Lung (tissue), 12 donors: ENCODE results near the gene PARVA. TPM values are rescaled to one million over a fixed set of nuclear protein-coding genes. Genes with fewer than 3 reads are reported as not detected.

Experiments used
- ATAC-seq: fragments of 200-7000 bp; cut with Tn5 transposase; one replicate; pipeline ENCODE4 v1.9.1; 2020; ENCODE audit warnings: moderate number of reproducible peaks; ENCODE audit not compliant: insufficient read depth, low FRiP score
- DNase-seq, 3 donors: peaks; one replicate each; pipeline ENCODE4 v3.0.0-alpha.2; 2013 to 2017
- H3K27ac ChIP-seq, 2 donors: one replicate each; pipeline ENCODE4 v1.5.1; 2013; ENCODE audit warnings: mild to moderate bottlenecking in 2 of 2, moderate library complexity in 2 of 2, control low read depth in 1 of 2, inconsistent platforms in 1 of 2, low read depth in 1 of 2, low read length in 1 of 2
- H3K27me3 ChIP-seq, 3 donors: one replicate each; pipeline ENCODE4 v1.5.1; 2013; ENCODE audit warnings: low read length in 2 of 3; ENCODE audit not compliant: control insufficient read depth in 3 of 3, insufficient read depth in 3 of 3
- H3K36me3 ChIP-seq, 4 donors: one replicate each; pipeline ENCODE4 v1.5.1; 2013; ENCODE audit warnings: low read length in 4 of 4, mild to moderate bottlenecking in 1 of 4, moderate library complexity in 1 of 4; ENCODE audit not compliant: control insufficient read depth in 4 of 4, insufficient read depth in 4 of 4
- H3K4me1 ChIP-seq, 5 donors: one replicate each; pipeline ENCODE4 v1.5.1; 2013; ENCODE audit warnings: low read length in 5 of 5, mild to moderate bottlenecking in 2 of 5, moderate library complexity in 1 of 5; ENCODE audit not compliant: control insufficient read depth in 5 of 5, insufficient read depth in 5 of 5
- H3K4me3 ChIP-seq: one replicate; pipeline ENCODE4 v1.5.1; 2013; ENCODE audit warnings: mild to moderate bottlenecking, control low read depth, moderate library complexity
- H3K9ac ChIP-seq, 2 donors: one replicate each; pipeline ENCODE4 v1.5.1; 2013; ENCODE audit warnings: low read length in 2 of 2, control low read depth in 1 of 2; ENCODE audit not compliant: insufficient read depth in 1 of 2
- H3K9me3 ChIP-seq, 4 donors: one replicate each; pipeline ENCODE4 v1.5.1; 2013; ENCODE audit warnings: low read length in 3 of 4, mild to moderate bottlenecking in 1 of 4, moderate library complexity in 1 of 4; ENCODE audit not compliant: control insufficient read depth in 4 of 4, insufficient read depth in 3 of 4
- WGBS, 2 donors: extraction: QIAGEN DNeasy Blood & Tissue Kit; methylation state at CpG; one replicate each; pipeline ENCODE4 v1.1.7; 2013; 5-methylcytosine and 5-hydroxymethylcytosine counted together
- polyA plus RNA-seq, 2 donors: library from polyadenylated mRNA; stranded (reverse); fragments of 200-250 nt; gene quantifications; one replicate each; pipeline ENCODE4 v1.2.1, GENCODE V29; 2013
- total RNA-seq, 2 donors: library from RNA; depleted of rRNA in 1 of 2; stranded (reverse); fragments of >200 nt in 1 of 2; gene quantifications; one replicate each; pipeline ENCODE4 v1.2.1, GENCODE V29; 2014 to 2021
- TF ChIP-seq, protein P1 (sequence below): IDR thresholded peaks from 2 replicates; pipeline ENCODE4 v1.5.1; 2012; ENCODE audit warnings: mild to moderate bottlenecking; ENCODE audit errors: control extremely low read depth, extremely low read depth
- donor health status: control.
- donor health status: control.
- donor health status: Bipolar disorder and iron deficiency.
- donor health status: healthy.
- donor health status: DM: yes; HTN: yes; CAD: no.

Gene PARVA
- total and polyA plus RNA-seq, 4 donors = 19.9 to 71.6 (median 36.2) TPM

DNA sequence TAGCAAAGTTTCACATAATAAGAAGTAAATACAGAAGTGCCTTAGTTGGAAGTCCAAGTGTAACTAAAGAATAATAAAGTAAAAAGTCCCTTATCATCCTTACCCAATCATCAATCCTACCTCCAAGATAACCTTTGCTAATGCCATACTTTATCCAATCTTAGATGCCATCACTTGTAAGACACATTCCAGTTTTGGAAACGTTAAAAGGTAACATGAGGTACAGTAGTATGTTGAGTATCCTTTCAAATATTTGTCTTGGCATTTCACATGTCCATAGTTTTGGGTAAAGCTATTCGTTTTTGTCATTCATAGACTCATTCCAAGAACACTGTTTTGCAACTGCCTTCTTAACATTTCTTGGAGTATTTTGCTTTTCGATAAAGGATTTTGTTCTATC, 181.6 kb downstream of the PARVA start:
- WGBS, 2 donors = 62 to 85% methylated on average over 3 of the region's 3 CpGs
- no peaks in the 10 kb centered on the region for H3K9me3 ChIP-seq
- no peak overlapping the region for H3K4me3 ChIP-seq
- ATAC-seq (no peak), DNase-seq (no peak)
- no peak overlapping the region for H3K27ac ChIP-seq
- H3K4me1 ChIP-seq = peaks cover 0 to 30% (median 15%) of the 10 kb centered on the region in 5 donors
- TF ChIP-seq, protein P1, sequence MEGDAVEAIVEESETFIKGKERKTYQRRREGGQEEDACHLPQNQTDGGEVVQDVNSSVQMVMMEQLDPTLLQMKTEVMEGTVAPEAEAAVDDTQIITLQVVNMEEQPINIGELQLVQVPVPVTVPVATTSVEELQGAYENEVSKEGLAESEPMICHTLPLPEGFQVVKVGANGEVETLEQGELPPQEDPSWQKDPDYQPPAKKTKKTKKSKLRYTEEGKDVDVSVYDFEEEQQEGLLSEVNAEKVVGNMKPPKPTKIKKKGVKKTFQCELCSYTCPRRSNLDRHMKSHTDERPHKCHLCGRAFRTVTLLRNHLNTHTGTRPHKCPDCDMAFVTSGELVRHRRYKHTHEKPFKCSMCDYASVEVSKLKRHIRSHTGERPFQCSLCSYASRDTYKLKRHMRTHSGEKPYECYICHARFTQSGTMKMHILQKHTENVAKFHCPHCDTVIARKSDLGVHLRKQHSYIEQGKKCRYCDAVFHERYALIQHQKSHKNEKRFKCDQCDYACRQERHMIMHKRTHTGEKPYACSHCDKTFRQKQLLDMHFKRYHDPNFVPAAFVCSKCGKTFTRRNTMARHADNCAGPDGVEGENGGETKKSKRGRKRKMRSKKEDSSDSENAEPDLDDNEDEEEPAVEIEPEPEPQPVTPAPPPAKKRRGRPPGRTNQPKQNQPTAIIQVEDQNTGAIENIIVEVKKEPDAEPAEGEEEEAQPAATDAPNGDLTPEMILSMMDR = no peak
- no peaks in the 10 kb centered on the region for H3K27me3 ChIP-seq
- no peak overlapping the region for H3K9ac ChIP-seq
- no peaks in the 10 kb centered on the region for H3K36me3 ChIP-seq

DNA sequence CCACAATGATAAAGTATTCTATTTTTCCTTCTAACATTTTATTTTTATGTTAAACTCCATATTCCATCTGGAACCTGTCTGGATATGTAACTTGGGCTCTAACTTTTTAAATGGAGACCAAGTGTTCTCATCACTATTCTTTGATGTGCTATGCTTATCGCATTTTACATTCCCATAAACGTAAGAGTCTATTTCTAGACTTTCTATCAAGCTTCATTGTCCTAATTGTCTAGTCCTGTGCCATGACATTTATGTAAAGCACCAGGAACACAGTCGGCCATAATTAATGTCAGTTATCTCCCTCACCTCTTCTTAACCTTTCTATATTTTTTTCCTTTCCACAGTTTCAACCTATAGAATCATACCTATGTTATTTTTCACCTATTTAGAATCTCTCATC, 183.0 kb downstream of the PARVA start:
- Histone ChIP-seq H3K9me3 (no peaks in the 10 kb centered on the region), H3K27ac (no peak overlapping the region), H3K36me3 (no peaks in the 10 kb centered on the region), H3K4me1 (peaks cover 0 to 29% (median 15%) of the 10 kb centered on the region in 5 donors), H3K9ac (no peak overlapping the region), H3K27me3 (no peaks in the 10 kb centered on the region), H3K4me3 (no peak overlapping the region)
- ATAC-seq (no peak), DNase-seq (no peak)
- TF ChIP-seq, protein P1 = no peak
- 95 to 96% methylated on average over 3 of the region's 3 CpGs for WGBS, 2 donors

DNA sequence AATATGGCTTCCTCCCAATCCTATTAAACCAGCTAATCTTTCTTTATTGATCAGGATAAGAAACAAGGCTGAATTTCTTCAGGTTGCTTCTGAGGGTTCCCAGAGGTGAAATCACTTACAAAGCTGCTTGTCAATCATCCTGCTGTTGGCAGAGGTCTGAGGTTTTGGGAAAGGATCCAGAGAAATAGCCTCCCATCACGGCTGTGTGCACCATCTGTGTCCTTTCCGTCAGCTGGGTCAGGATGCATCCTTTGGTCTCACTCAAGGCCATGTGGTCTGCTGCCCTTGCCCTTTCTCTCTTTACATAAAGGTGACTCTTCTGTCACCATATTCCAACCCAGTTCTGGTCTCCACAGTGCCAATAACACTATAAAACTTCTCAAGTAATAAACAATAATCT, 183.5 kb downstream of the PARVA start:
- Histone ChIP-seq H3K27me3 (no peaks in the 10 kb centered on the region), H3K9ac (no peak overlapping the region), H3K27ac (no peak overlapping the region), H3K36me3 (no peaks in the 10 kb centered on the region), H3K4me1 (peaks cover 0 to 24% (median 13%) of the 10 kb centered on the region in 5 donors), H3K9me3 (no peaks in the 10 kb centered on the region), H3K4me3 (no peak overlapping the region)
- ATAC-seq (no peak), DNase-seq (no peak)
- 66 to 70% methylated on average over 2 of the region's 2 CpGs for WGBS, 2 donors
- TF ChIP-seq, protein P1 = no peak

DNA sequence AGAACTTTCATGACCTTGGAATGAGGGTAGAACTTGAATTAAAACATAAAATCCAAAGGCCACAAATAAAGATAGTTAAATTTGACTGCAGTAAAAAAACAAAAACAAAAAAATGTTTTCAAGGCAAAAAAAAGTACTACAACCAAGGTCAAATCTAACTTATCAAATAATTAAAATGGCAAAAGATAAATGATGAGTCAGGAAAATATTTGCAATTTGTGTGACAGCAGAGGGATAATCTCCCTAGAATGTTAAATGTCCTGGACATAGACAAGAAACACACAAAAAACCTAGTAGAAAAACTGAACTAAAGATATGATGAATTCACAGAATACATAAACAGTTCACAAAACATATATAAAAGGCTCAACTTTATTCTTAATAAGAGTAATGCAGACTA, 186.6 kb downstream of the PARVA start:
- ATAC-seq (no peak), DNase-seq (no peak)
- TF ChIP-seq, protein P1 = no peak
- no peaks in the 10 kb centered on the region for H3K9me3 ChIP-seq
- peaks cover 0 to 2% (median 0%) of the 10 kb centered on the region in 5 donors for H3K4me1 ChIP-seq
- H3K27me3 ChIP-seq = no peaks in the 10 kb centered on the region
- H3K36me3 ChIP-seq = no peaks in the 10 kb centered on the region
- H3K4me3 ChIP-seq = no peak overlapping the region
- H3K9ac ChIP-seq = no peak overlapping the region
- no peak overlapping the region for H3K27ac ChIP-seq
